C4-2B (cell line): ENCODE data around the gene NKTR.

Experiments used
- H3K27ac ChIP-seq: fragments of 450-650 bp; 2 replicates; pipeline ENCODE4 v1.5.1; 2017
- ZFX ChIP-seq: fragments of 450-650 bp; IDR thresholded peaks from 2 replicates; pipeline ENCODE4 v1.6.1; 2017
- TF ChIP-seq, protein P1 (sequence below): fragments of 450-650 bp; conservative IDR thresholded peaks from 2 replicates; pipeline ENCODE4 v1.5.1; 2017; ENCODE audit warnings: mild to moderate bottlenecking

Gene NKTR

DNA sequence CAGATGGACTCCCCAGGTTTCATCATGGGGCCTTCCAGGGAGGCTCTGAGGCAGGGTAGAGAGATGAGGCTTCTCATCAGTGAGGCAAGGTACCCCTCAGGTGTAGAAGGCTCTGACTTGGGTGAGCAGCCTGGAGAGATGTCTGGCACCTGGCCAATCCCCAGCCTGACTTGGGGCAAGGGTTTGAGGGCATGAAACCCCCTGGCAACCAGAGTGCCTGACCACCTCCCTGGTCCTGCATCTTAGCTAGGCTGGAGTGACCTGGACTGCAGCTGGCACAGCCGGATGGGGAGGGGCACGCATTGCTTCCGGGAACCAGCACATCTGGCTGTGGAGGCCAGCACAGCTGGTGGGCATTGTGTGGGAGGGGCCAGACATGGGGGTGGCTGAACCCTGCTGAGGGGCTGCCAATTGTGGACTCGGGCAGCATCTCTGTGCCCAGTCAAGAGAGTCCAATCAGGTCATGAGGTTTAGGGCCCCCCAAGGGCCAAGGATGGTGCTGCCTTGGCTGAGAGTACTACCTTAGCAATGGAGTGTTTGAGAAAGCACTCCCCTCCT, 54.9 kb downstream of the NKTR start:
- TF ChIP-seq, protein P1, sequence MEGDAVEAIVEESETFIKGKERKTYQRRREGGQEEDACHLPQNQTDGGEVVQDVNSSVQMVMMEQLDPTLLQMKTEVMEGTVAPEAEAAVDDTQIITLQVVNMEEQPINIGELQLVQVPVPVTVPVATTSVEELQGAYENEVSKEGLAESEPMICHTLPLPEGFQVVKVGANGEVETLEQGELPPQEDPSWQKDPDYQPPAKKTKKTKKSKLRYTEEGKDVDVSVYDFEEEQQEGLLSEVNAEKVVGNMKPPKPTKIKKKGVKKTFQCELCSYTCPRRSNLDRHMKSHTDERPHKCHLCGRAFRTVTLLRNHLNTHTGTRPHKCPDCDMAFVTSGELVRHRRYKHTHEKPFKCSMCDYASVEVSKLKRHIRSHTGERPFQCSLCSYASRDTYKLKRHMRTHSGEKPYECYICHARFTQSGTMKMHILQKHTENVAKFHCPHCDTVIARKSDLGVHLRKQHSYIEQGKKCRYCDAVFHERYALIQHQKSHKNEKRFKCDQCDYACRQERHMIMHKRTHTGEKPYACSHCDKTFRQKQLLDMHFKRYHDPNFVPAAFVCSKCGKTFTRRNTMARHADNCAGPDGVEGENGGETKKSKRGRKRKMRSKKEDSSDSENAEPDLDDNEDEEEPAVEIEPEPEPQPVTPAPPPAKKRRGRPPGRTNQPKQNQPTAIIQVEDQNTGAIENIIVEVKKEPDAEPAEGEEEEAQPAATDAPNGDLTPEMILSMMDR, result no peak
- TF ChIP-seq ZFX, result no peak
- H3K27ac ChIP-seq, result no peak overlapping the region

DNA sequence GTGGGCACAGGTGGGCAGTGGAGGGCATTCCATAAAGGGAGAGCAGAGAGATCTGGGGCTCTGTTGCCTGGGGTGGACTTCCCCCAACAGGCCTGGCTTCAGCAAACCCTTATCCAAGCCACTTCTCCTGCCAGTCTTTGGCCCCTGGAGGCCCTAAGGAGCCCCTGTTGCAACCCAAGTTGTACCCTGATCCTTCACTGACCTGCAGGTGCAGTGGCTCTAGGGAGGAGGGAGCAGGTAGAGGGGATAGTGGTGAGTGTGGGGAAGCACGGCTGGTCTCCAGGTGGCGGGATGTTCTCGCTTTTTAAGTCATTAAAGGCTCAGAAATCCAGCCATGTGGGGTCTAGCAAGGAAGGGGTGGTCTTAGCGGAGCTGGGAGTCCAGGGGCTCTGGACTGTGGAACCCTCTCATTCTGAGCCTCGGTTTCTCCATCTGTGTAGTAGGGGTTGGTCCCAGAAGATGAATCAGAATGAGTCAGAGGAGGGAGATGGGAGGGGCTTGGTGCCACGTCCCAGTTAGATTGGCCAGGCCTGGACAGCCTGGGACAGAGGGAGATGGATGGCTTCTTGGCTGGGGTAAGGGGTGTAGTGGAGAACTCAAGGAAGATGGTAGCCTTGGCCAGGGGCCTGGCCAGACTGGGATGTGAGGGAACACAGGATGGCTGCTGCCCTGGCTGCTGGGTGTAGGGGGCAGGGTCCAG, 55.6 kb downstream of the NKTR start:
- H3K27ac ChIP-seq, result no peak overlapping the region
- no peak for TF ChIP-seq ZFX
- TF ChIP-seq, protein P1, result no peak

DNA sequence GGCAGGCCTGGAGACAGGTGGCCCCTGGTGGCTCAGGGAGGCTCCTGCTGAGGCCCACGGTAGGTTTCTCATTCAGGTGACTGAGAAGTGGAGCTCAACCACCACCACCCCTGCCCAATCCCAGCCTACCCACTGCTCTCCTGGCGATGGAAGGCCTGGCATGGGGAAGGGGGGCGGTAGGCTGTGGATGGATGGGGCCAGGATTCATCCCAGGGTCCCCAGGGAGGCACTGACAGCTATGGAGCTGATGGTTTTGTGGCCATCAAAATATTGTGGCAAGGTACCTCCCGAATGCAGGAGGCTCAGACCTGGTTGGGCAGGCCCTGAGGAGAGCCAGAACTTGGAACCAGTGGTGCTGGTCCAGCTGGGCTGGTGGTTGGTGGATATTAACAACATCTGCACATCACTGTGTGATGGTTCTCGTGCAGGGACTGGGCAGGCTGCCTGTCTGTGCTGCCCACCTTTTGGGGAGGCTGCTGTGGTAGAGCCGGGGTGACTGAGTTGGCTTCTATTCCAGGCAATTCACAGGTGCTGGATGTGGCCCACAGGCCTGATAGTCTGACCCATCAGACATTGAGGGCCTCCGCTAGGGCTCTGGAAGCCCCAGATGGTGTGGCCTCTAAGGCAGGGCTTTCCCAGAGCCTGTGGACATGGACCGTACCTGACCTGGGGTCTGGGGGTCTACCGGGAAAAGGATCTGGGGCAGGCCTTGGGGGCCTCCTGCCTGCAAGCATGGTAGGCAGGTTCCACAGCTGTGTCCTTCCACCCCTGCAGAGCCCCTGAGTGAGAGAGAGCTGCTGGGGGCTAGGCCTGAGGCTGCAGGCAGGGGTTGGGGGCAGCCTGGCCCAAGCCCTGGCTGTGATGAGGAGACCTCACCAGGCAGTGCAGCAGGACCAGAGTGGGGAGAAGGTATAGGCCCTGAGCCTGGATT, 56.5 kb downstream of the NKTR start:
- no peak overlapping the region for H3K27ac ChIP-seq
- no peak for TF ChIP-seq ZFX
- TF ChIP-seq, protein P1, result no peak

DNA sequence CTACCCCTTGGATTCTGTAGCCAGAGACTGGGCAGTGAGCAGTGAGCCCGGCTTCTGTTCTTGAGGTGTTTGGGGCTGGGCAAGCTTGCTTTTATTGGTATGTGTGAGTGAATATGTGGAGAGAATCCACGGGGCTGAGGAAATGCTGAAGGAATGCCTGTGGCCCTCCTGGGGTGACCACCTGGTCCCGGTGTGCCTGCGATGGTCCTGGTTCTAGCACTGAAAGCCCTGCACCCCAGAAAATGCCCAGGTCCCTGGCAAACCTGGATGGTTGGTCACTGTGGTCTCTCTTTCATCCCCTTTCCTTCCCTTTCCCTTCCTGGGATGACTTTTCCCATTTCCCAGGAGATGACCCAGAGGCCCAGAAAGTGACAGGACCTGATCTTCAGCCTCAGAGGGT, 57.2 kb downstream of the NKTR start:
- no peak overlapping the region for H3K27ac ChIP-seq
- no peak for TF ChIP-seq ZFX
- TF ChIP-seq, protein P1, result no peak

DNA sequence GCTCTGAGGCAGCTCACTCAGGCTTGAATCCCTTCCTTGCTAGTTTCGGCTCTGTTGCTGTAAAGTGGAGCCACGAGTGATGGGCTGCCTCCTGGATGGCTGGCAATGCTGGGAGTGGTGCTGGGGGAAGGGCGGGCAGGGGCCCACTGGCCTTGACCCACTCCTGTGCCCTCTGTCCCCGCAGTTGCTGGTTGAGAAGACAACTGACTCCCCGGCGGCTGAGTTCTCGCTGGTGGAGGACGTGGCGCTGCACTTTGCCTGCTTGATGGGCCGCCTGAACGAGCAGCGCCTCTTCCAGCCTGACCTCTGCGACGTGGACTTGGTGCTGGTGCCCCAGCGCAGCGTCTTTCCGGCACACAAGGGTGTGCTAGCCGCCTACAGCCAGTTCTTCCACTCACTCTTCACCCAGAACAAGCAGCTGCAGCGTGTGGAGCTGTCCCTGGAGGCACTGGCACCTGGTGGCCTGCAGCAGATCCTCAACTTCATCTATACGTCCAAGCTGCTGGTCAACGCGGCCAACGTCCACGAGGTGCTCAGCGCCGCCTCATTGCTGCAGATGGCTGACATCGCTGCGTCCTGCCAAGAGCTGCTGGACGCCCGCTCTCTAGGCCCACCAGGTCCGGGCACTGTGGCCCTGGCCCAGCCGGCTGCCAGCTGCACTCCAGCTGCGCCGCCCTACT, 57.7 kb downstream of the NKTR start:
- H3K27ac ChIP-seq, result no peak overlapping the region
- TF ChIP-seq, protein P1, result no peak
- TF ChIP-seq ZFX, result no peak

DNA sequence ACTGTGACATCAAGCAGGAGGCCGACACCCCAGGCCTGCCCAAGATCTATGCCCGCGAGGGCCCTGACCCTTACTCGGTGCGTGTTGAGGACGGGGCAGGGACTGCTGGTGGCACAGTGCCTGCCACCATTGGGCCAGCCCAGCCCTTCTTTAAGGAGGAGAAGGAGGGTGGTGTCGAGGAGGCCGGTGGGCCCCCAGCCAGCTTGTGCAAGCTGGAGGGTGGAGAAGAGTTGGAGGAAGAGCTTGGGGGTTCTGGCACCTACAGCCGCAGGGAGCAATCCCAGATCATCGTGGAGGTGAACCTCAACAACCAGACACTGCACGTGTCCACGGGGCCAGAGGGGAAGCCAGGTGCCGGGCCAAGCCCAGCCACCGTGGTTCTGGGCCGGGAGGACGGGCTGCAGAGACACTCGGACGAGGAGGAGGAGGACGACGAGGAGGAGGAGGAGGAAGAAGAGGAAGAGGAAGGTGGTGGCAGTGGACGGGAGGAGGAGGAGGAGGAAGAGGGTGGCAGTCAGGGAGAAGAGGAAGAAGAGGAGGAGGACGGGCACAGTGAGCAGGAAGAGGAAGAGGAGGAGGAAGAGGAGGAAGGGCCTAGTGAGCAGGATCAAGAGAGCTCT, 58.4 kb downstream of the NKTR start:
- H3K27ac ChIP-seq, result no peak overlapping the region
- TF ChIP-seq, protein P1, result no peak
- no peak for TF ChIP-seq ZFX
